ENCODE data around the gene MTM1.
A peak's percentile ranks its signal among the peaks of the same experiment; 100 is the strongest.

Gene MTM1

DNA sequence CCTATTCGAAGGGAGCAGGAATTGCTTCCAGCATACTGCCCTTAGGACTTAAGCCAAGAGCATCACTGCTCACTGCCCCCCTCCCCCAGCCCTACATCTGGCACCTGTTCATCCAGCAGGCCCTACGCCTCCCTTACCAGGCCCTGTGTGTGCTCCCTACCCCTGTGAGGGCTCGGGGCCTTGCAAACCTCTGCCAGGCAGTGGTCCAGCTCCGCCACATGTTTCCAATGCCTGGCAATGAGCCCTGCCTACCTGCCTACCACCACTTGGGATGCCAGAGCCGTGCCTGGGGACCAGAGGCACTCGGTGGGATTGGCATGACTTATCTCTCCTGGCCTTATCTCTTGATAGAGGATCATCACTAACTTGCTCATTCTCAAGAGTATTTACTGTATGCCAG, 27.5 kb upstream of the MTM1 start:
- H3K36me3 ChIP-seq (ENCODE audit: control insufficient read depth, low read depth, low read length) = no peaks in the 10 kb centered on the region
- peaks cover 6% of the 10 kb centered on the region for H3K9me3 ChIP-seq (ENCODE audit: control insufficient read depth, low read depth, low read length)
- H3K4me3 ChIP-seq (ENCODE audit: low read length) = no peak overlapping the region
- H3K9ac ChIP-seq (ENCODE audit: low read length) = no peak overlapping the region
- H3K27me3 ChIP-seq (ENCODE audit: control insufficient read depth, insufficient read depth, low read length) = no peaks in the 10 kb centered on the region
- H3K27ac ChIP-seq (ENCODE audit: low read length) = no peak overlapping the region
- no peaks in the 10 kb centered on the region for H3K4me1 ChIP-seq (ENCODE audit: control insufficient read depth, low read depth, low read length)

DNA sequence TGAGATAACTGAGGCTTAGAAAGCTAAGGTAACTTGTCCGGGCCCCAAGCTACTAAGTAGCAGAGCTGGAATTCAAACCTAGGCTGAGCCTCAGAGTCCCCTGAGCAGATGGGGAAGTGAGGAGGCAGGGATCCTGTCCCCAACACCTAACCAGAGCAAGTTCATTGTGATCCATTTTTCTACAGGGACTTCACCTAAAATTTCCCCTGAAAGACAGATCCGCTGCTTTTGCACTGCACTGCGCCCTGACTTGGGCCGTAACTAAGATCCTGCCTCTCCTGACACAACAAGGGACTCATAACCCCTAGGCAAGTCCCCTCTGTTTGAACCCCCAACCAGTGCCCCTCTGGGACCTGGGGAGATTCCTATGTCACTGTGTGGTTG, 25.6 kb upstream of the MTM1 start:
- no peak overlapping the region for H3K4me3 ChIP-seq (ENCODE audit: low read length)
- no peak overlapping the region for H3K9ac ChIP-seq (ENCODE audit: low read length)
- H3K27ac ChIP-seq (ENCODE audit: low read length) = no peak overlapping the region
- no peaks in the 10 kb centered on the region for H3K4me1 ChIP-seq (ENCODE audit: control insufficient read depth, low read depth, low read length)
- H3K27me3 ChIP-seq (ENCODE audit: control insufficient read depth, insufficient read depth, low read length) = peaks cover 15% of the 10 kb centered on the region
- H3K9me3 ChIP-seq (ENCODE audit: control insufficient read depth, low read depth, low read length) = peaks cover 12% of the 10 kb centered on the region
- no peaks in the 10 kb centered on the region for H3K36me3 ChIP-seq (ENCODE audit: control insufficient read depth, low read depth, low read length)

- Histone ChIP-seq H3K27me3 (ENCODE audit: control insufficient read depth, insufficient read depth, low read length) (peaks cover 21% of the 10 kb centered on the region), H3K9ac (ENCODE audit: low read length) (no peak overlapping the region), H3K4me1 (ENCODE audit: control insufficient read depth, low read depth, low read length) (no peaks in the 10 kb centered on the region), H3K36me3 (ENCODE audit: control insufficient read depth, low read depth, low read length) (no peaks in the 10 kb centered on the region), H3K27ac (ENCODE audit: low read length) (no peak overlapping the region), H3K9me3 (ENCODE audit: control insufficient read depth, low read depth, low read length) (peaks cover 12% of the 10 kb centered on the region), H3K4me3 (ENCODE audit: low read length) (no peak overlapping the region)
These were observed 24.9 kb upstream of the MTM1 start for GRCh38 chrX:150543230-150544155.

- no peak overlapping the region for H3K9ac ChIP-seq (ENCODE audit: low read length)
- H3K4me1 ChIP-seq (ENCODE audit: control insufficient read depth, low read depth, low read length) = no peaks in the 10 kb centered on the region
- peaks cover 29% of the 10 kb centered on the region for H3K27me3 ChIP-seq (ENCODE audit: control insufficient read depth, insufficient read depth, low read length)
- H3K27ac ChIP-seq (ENCODE audit: low read length) = no peak overlapping the region
- H3K36me3 ChIP-seq (ENCODE audit: control insufficient read depth, low read depth, low read length) = no peaks in the 10 kb centered on the region
- H3K4me3 ChIP-seq (ENCODE audit: low read length) = no peak overlapping the region
- H3K9me3 ChIP-seq (ENCODE audit: control insufficient read depth, low read depth, low read length) = peaks cover 12% of the 10 kb centered on the region
These were observed 24.1 kb upstream of the MTM1 start for GRCh38 chrX:150544222-150544787.

DNA sequence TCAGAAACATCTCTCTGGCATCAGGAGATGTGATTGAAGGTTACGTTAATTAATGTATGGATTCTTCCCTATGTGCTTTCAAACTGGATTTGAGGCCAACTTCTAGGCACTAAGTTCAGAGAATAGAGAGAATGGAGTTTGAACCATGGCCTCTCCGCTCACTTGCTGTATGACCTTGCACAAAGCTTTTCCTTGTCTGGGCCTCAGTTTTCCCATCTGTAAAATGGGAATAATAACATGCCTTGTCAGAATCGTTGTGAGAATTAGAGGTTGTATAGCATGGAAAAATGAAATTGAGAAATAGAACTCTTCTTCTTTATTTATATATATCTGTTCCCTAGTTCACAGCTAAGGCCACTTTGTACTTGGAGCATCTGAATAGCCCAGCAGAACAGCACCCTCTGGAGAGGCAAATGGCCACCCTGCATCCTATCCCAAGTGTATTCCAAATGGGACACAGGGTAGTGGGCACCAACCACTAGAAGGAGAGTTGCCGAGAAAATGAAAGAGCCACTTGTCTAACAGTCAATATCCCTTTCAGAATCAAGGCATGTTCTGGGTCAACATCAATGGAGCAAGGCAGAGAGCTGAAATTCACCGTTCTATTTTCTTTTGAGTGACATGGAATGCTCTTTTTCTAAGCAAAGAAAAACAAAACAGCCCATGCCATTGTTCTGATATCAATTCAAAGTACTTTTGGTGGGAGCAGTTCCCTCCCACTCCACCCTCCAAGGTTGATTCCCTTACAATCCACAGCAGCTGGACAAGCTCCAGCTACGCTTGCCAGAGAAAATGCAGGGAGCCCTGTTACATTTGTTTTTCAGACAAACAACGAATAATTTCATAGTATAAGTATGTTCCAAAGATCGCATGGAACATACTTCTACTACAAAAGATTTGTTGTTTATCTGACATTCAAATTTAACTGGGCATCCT, 23.3 kb upstream of the MTM1 start:
- H3K4me3 ChIP-seq (ENCODE audit: low read length) = no peak overlapping the region
- no peak overlapping the region for H3K27ac ChIP-seq (ENCODE audit: low read length)
- H3K36me3 ChIP-seq (ENCODE audit: control insufficient read depth, low read depth, low read length) = no peaks in the 10 kb centered on the region
- H3K9ac ChIP-seq (ENCODE audit: low read length) = no peak overlapping the region
- no peaks in the 10 kb centered on the region for H3K4me1 ChIP-seq (ENCODE audit: control insufficient read depth, low read depth, low read length)
- H3K9me3 ChIP-seq (ENCODE audit: control insufficient read depth, low read depth, low read length) = peaks cover 9% of the 10 kb centered on the region
- H3K27me3 ChIP-seq (ENCODE audit: control insufficient read depth, insufficient read depth, low read length) = peaks cover 34% of the 10 kb centered on the region

GRCh38 chrX:150546711-150547153, 21.7 kb upstream of the MTM1 start:
- Histone ChIP-seq H3K36me3 (ENCODE audit: control insufficient read depth, low read depth, low read length) (no peaks in the 10 kb centered on the region), H3K9ac (ENCODE audit: low read length) (no peak overlapping the region), H3K27ac (ENCODE audit: low read length) (no peak overlapping the region), H3K27me3 (ENCODE audit: control insufficient read depth, insufficient read depth, low read length) (peaks cover 41% of the 10 kb centered on the region), H3K4me3 (ENCODE audit: low read length) (no peak overlapping the region), H3K9me3 (ENCODE audit: control insufficient read depth, low read depth, low read length) (peaks cover 10% of the 10 kb centered on the region), H3K4me1 (ENCODE audit: control insufficient read depth, low read depth, low read length) (no peaks in the 10 kb centered on the region)

GRCh38 chrX:150547375-150548115, 20.9 kb upstream of the MTM1 start:
- Histone ChIP-seq H3K4me3 (ENCODE audit: low read length) (peak overlapping the region; percentile 45), H3K9me3 (ENCODE audit: control insufficient read depth, low read depth, low read length) (peaks cover 12% of the 10 kb centered on the region), H3K9ac (ENCODE audit: low read length) (no peak overlapping the region), H3K4me1 (ENCODE audit: control insufficient read depth, low read depth, low read length) (no peaks in the 10 kb centered on the region), H3K36me3 (ENCODE audit: control insufficient read depth, low read depth, low read length) (no peaks in the 10 kb centered on the region), H3K27ac (ENCODE audit: low read length) (no peak overlapping the region), H3K27me3 (ENCODE audit: control insufficient read depth, insufficient read depth, low read length) (peaks cover 41% of the 10 kb centered on the region)

GRCh38 chrX:150548251-150548650, 20.2 kb upstream of the MTM1 start:
- H3K27me3 ChIP-seq (ENCODE audit: control insufficient read depth, insufficient read depth, low read length) = peaks cover 41% of the 10 kb centered on the region
- no peak overlapping the region for H3K9ac ChIP-seq (ENCODE audit: low read length)
- peak overlapping the region; percentile 45 for H3K4me3 ChIP-seq (ENCODE audit: low read length)
- H3K27ac ChIP-seq (ENCODE audit: low read length) = no peak overlapping the region
- H3K9me3 ChIP-seq (ENCODE audit: control insufficient read depth, low read depth, low read length) = peaks cover 12% of the 10 kb centered on the region
- H3K4me1 ChIP-seq (ENCODE audit: control insufficient read depth, low read depth, low read length) = no peaks in the 10 kb centered on the region
- no peaks in the 10 kb centered on the region for H3K36me3 ChIP-seq (ENCODE audit: control insufficient read depth, low read depth, low read length)

- H3K36me3 ChIP-seq (ENCODE audit: control insufficient read depth, low read depth, low read length) = no peaks in the 10 kb centered on the region
- H3K9me3 ChIP-seq (ENCODE audit: control insufficient read depth, low read depth, low read length) = peaks cover 12% of the 10 kb centered on the region
- no peak overlapping the region for H3K27ac ChIP-seq (ENCODE audit: low read length)
- H3K4me1 ChIP-seq (ENCODE audit: control insufficient read depth, low read depth, low read length) = no peaks in the 10 kb centered on the region
- H3K27me3 ChIP-seq (ENCODE audit: control insufficient read depth, insufficient read depth, low read length) = peaks cover 41% of the 10 kb centered on the region
- H3K9ac ChIP-seq (ENCODE audit: low read length) = no peak overlapping the region
- H3K4me3 ChIP-seq (ENCODE audit: low read length) = no peak overlapping the region
These were observed 19.7 kb upstream of the MTM1 start for GRCh38 chrX:150548684-150549083.

DNA sequence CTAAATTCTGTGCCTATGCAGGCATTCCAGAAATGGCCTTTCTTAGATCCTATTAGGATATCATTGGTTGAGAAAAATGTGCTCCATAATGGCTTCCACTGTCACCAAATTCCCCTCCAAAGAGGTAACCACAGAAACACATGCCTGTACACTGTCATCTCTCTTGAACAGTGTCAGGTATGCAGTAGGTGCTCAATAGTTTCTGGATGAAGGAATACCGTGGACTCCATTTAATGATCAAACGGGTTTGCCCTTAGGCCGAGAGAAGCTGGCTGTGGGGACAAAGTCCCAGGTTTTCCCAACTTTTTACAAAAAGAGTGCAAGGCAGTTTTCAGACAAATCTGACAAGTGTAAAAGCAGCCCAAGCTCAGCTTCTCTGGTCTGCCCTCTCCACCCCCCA, 16.5 kb upstream of the MTM1 start:
- no peak overlapping the region for H3K4me3 ChIP-seq (ENCODE audit: low read length)
- no peak overlapping the region for H3K9ac ChIP-seq (ENCODE audit: low read length)
- no peak overlapping the region for H3K27ac ChIP-seq (ENCODE audit: low read length)
- peaks cover 10% of the 10 kb centered on the region for H3K9me3 ChIP-seq (ENCODE audit: control insufficient read depth, low read depth, low read length)
- H3K27me3 ChIP-seq (ENCODE audit: control insufficient read depth, insufficient read depth, low read length) = peaks cover 31% of the 10 kb centered on the region
- no peaks in the 10 kb centered on the region for H3K36me3 ChIP-seq (ENCODE audit: control insufficient read depth, low read depth, low read length)
- no peaks in the 10 kb centered on the region for H3K4me1 ChIP-seq (ENCODE audit: control insufficient read depth, low read depth, low read length)

GRCh38 chrX:150558424-150558823, 10.0 kb upstream of the MTM1 start:
- Histone ChIP-seq H3K27ac (ENCODE audit: low read length) (no peak overlapping the region), H3K4me1 (ENCODE audit: control insufficient read depth, low read depth, low read length) (peaks cover 4% of the 10 kb centered on the region), H3K4me3 (ENCODE audit: low read length) (peak overlapping the region; percentile 37), H3K9me3 (ENCODE audit: control insufficient read depth, low read depth, low read length) (peaks cover 3% of the 10 kb centered on the region), H3K27me3 (ENCODE audit: control insufficient read depth, insufficient read depth, low read length) (no peaks in the 10 kb centered on the region), H3K9ac (ENCODE audit: low read length) (no peak overlapping the region), H3K36me3 (ENCODE audit: control insufficient read depth, low read depth, low read length) (no peaks in the 10 kb centered on the region)
